Fibroblast of skin of scalp (primary cell): ENCODE results near the gene HOXB9.

ENCODE experiments used
- DNase-seq: peaks from one replicate; pipeline ENCODE4 v3.0.0-alpha.2; 2013

Gene HOXB9

GRCh38 chr17:48583708-48584222 is 42.4 kb downstream of the HOXB9 start:
- DNase-seq: no peak

- DNase-seq: no peak
Measured at GRCh38 chr17:48582750-48583069, 43.4 kb downstream of the HOXB9 start.

DNA sequence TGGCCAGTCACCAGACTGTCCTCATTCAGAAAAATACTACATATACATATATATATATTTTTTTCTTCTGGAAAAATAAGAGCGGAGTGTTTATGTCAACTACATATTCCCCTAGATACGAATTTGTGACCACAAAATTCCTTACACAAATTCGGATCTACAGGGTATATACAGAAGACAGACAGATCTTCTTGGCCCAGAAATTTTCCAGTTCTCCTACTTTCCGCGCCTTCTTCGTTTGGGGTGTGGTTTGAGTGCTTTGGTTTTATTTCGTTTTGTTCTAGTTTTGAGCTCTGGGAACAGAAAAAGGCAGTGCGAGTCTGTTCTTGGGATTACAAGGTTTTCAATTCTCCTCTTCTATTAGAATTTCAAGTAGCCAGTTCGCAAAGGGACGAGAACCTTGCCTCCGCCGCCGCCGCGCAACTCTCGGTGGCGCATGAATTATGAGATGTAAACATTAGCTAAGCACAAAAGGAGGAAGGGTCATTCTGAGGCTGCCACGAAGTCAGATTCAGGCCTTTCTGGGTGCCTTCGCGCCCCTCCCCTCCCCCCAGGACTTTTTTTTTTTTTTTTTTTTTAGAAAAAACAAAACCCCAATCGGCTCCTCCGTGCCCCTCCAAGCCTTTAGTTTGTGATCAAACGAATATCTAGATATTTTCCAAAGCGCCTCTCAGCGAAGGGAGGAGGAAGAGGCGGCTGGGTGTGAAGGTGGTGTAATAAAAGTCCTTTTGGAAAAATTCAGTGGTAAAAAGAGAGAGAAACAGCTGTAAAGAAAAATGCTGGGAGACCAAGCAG is 46.2 kb downstream of the HOXB9 start:
- DNase-seq: no peak

- DNase-seq: no peak
Measured at GRCh38 chr17:48579471-48579759, 46.7 kb downstream of the HOXB9 start.

GRCh38 chr17:48578616-48579470 is 47.3 kb downstream of the HOXB9 start:
- DNase-seq: no peak

DNA sequence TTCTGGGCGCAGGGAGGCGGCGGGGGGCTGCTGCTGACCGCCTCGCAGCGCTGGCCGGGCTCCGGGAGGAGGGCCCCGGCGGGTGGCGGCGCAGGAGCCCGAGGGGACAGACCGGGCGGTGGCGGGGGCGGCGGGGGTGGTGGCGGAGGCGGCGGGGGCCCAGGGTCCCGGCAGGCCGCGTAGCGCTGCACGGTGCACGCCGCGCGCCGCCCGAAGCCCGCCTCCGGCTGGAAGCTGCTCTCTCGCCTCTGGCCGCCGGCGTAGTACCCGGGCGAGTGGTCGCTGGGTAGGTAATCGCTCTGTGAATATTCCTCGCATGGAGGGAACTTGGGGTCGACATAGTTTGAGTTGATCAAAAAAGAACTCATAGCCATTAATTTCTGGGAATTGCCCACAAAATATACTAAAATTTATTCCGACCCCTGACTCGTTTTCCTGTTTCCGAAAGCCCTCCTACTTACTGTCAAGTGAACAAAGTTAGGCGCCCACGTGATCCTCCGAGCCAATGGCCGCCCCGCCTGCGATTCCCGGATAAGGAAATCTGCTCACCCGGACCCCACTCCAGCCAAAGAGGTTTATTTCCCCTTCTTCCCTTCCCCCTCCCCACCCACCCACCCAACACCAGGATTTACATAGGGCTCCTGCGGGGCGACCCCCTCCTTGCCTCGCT is 48.1 kb downstream of the HOXB9 start, which contains the start of gene HOXB4:
Gene HOXB4 (minus strand): TSS at position 405 of the 670 bp plus-strand sequence. CDS start 31 bp downstream, at position 374.
- DNase-seq: peak; percentile 71

DNA sequence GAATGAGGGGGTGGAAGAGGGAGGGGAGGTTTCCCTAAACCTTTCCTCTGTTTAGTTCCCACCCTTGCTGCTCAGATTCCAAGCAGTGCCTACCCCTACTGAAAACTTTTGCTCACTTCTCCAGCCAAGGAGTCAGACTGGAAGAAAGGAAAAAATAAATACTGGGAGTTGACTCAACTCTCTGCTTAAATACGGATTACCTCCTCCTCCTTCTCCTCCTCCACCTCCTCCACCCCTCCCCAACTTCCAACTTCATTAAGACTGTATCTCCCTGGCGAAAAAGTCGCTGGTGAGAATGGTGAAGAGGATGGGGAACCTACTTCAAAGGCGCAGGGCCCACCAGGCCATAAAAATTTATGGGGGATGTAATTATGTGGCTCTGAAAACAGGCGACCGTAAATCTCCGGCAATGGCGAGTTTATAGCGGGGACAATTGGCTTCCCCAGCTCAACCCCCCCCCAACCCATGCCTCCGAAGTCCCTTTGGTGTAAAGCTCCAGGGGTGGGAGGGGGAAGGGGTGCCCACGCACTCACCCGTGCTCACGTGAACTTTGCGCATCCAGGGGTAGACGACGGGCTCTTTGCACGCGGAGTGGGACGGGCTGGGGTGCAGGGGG is 48.7 kb downstream of the HOXB9 start:
- DNase-seq: no peak

DNA sequence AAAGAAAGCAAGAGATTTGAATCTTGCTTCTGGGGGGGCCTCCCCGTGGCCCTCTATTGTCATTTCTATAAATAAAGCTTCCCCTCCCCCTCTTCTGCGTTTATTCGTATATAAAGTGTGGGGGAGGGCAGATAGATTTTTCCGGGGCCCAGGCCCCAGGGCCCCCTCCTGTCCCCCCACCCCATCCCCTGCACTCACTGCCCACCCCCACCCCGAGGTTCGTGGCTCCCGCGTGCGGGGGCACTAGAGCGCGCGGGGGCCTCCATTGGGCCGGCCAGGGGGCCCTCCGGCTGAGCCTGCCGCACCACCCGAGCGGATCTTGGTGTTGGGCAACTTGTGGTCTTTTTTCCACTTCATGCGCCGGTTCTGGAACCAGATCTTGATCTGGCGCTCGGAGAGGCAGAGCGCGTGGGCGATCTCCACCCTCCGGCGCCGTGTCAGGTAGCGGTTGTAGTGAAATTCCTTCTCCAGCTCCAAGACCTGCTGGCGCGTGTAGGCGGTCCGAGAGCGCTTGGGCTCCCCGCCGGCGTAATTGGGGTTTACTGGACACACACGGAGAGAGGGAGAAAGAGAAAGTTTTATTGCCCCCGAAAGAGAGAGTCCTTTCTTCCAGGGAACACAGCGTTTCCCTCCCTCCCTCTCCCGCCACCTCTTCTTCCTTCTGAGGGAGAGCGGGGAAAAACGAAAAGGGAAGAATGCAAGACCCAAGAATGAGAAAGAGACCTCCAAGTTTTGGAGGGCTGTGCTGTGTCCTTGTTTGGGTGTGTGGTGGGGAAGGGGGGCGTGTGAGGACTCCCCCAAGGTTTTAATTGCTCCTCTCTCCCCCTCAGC is 49.5 kb downstream of the HOXB9 start:
- no peak for DNase-seq

GRCh38 chr17:48575673-48576478 is 50.3 kb downstream of the HOXB9 start:
- no peak for DNase-seq

DNA sequence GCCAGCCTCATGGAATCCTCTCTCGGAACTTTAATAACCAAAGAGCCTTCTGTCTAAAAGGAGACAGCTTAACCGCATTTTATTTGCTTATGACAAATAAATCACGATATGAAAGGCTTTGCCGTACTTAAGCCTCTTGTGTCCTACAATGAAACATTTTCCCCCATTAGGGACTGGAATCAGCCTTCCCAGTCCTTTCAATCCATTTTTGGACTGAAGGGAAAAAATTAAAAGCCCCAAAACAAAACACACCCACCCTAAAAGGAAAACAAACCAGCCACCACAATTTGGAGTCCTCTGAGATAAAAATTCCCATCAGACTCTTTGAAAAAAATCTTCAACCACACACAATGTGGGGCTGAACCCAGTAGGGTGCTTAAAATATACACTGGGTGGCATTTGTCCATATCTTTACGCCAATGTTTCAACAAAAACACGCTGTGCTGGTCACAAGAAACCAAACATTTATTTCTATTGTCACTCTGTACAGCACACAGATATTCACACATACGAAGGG is 51.0 kb downstream of the HOXB9 start:
- no peak for DNase-seq

DNA sequence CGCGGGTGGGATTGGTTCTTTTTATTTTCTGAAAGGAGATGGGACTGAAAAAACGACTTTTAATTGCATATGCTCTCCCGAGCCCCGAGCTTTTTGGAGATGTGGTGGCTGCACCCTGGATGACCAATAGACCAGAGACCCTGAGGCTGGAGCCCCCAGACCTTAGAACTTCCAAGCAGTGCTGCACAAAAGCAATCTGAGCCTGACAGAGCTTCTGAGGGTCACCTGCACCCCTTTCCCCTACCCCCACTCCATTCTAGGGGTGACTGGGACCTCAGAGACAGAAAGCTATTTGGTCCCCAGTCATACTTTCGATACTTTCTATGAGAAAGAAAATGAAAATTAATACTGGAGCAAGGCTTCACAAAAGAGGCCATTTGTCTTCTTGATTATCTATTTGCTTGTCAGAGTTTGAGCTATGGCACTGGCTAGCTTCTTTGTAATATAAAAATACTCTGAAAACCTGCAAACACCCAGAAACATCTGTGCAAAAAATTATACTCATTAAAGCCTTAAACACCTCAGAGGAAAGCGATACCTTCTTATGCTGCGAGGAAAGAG is 51.6 kb downstream of the HOXB9 start:
- no peak for DNase-seq

DNA sequence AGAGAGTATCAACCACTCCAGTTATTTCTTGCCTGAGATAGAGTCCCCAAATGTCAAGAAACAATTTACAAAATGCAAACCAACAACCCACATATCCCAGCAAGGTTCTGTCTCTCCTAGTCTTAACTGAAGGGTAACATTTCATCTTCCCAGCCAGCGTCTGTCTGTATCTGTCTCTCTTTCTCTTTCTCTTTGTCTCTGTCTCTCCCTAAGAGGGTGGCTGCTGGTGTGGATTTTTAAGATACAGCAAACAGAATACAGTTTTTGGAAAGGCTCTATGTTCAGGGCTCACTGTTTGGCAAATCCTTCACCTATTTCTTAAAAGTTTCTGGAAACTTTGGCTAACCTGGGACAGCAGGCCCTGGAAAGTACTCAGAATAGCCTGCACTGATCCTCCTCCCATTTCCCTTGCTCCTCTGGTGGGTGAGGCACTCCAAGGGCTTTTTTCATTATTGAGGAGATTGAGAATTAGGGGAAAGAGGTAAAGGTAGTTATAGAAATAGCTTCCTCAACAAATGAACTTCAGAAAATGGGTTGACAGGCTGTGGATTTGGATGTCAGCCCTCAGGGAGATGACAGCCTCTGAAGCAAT is 54.2 kb downstream of the HOXB9 start:
- no peak for DNase-seq
